Measurements from ENCODE around the gene TPGS2. TPM values are rescaled to one million over a fixed set of nuclear protein-coding genes. Genes with fewer than 3 reads are reported as not detected.

Gene TPGS2
- total and polyA plus RNA-seq, 2 of the 8 experiments (the other 6 are each of a cell fraction or from before 2014, with no cell fraction given), result 151 to 273 TPM

GRCh38 chr18:36757991-36758390, 70.8 kb downstream of the TPGS2 start:
- H3K79me1 ChIP-seq (ENCODE audit: low read depth, low read length), result no peaks in the 10 kb centered on the region
- no peak overlapping the region for H2AFZ ChIP-seq (ENCODE audit: low read length)
- H3K23me2 ChIP-seq (ENCODE audit: low read depth, low read length), result no peaks in the 10 kb centered on the region
- H3K4me3 ChIP-seq (ENCODE audit: extremely low read depth in 1 of 4, insufficient read depth in 2 of 4, low read depth in 3 of 4, low read length in 4 of 4), result no peak overlapping the region
- DNase-seq (ENCODE audit: low read depth in 1 of 2, low spot score in 2 of 2), result no peak
- no peaks in the 10 kb centered on the region for H3K79me2 ChIP-seq (ENCODE audit: control insufficient read depth in 1 of 2, insufficient read depth in 2 of 2, low read length in 2 of 2)
- no peak overlapping the region for H4K5ac ChIP-seq (ENCODE audit: insufficient read length, low read depth, low read length)
- no peak overlapping the region for H2BK120ac ChIP-seq (replicated peaks; ENCODE audit: low read depth, low read length)
- no peak overlapping the region for H2AK5ac ChIP-seq (ENCODE audit: low read depth, low read length)
- H3K27ac ChIP-seq (ENCODE audit: low read depth, low read length), result no peak overlapping the region
- peaks cover 0 to 3% (median under 1%) of the 10 kb centered on the region in 4 experiments; a peak in 1 of 7 replicates for H3K4me1 ChIP-seq (replicated peaks in 1 of 4; ENCODE audit: control insufficient read depth in 3 of 4, insufficient read depth in 4 of 4, low read length in 3 of 4)
- H2BK5ac ChIP-seq (ENCODE audit: low read depth, low read length), result no peak overlapping the region
- H2BK20ac ChIP-seq (ENCODE audit: low read length), result no peak overlapping the region
- H3K9ac ChIP-seq (replicated peaks in 1 of 4; ENCODE audit: extremely low read depth in 1 of 4, low read depth in 3 of 4, low read length in 3 of 4), result no peak overlapping the region
- no peak overlapping the region for H4K8ac ChIP-seq (ENCODE audit: extremely low read depth, insufficient read depth, low read length)
- CTCF ChIA-PET (ENCODE audit: partially characterized antibody), result interaction anchor here (0.5 to 3.5 kb wide), 15 partner anchors 10 to 456 kb away, joined by 3 to 39 read pairs (median 5); no protein-coding TSS in a partner anchor
- H2BK12ac ChIP-seq (ENCODE audit: low read depth, low read length), result no peak overlapping the region
- H3K56ac ChIP-seq (replicated peaks; ENCODE audit: insufficient read length, low read depth, low read length), result no peak overlapping the region
- TF ChIP-seq YY1 (IDR thresholded peaks at IDR 0.05; ENCODE audit: low read depth, low read length), result no peak
- no peak for TF ChIP-seq NANOG (IDR thresholded peaks at IDR 0.05; ENCODE audit: insufficient read depth, low read depth, low read length, poor library complexity, severe bottlenecking)
- TF ChIP-seq SP4 (IDR thresholded peaks at IDR 0.05; ENCODE audit: low read length), result no peak
- no peak for TF ChIP-seq GTF2F1 (IDR thresholded peaks at IDR 0.05; ENCODE audit: borderline replicate concordance, low read depth, low read length)
- TF ChIP-seq RNF2 (IDR thresholded peaks at IDR 0.05; ENCODE audit: borderline replicate concordance, low read depth, low read length, missing control alignments, poor library complexity, severe bottlenecking), result no peak
- no peak for TF ChIP-seq EP300 (IDR thresholded peaks at IDR 0.05; ENCODE audit: borderline replicate concordance in 1 of 2, low read depth in 2 of 2, low read length in 2 of 2)
- TF ChIP-seq RAD21 (IDR thresholded peaks at IDR 0.05 in 1 of 2, conservative IDR thresholded peaks at IDR 0.05 in 1 of 2; ENCODE audit: low read depth in 2 of 2, low read length in 2 of 2), result no peak
- TF ChIP-seq MAFK (IDR thresholded peaks at IDR 0.05; ENCODE audit: low read depth, low read length), result no peak
- no peak for TF ChIP-seq USF2 (IDR thresholded peaks at IDR 0.05; ENCODE audit: low read length)
- no peak for TF ChIP-seq POLR2A (IDR thresholded peaks at IDR 0.05; ENCODE audit: control extremely low read depth in 1 of 2, low read depth in 2 of 2, low read length in 2 of 2)
- H3K4me2 ChIP-seq (ENCODE audit: insufficient read depth in 1 of 2, low read depth in 2 of 2, low read length in 2 of 2), result no peak overlapping the region
- no peak overlapping the region for H3K23ac ChIP-seq (ENCODE audit: insufficient read length)
- FAIRE-seq, result no peak
- H4K91ac ChIP-seq (replicated peaks; ENCODE audit: insufficient read length, low read length), result no peak overlapping the region
- H3K36me3 ChIP-seq (ENCODE audit: control insufficient read depth in 2 of 4, insufficient read depth in 4 of 4, low read length in 3 of 4), result no peaks in the 10 kb centered on the region
- no peaks in the 10 kb centered on the region for H3K27me3 ChIP-seq (replicated peaks in 1 of 4; ENCODE audit: control insufficient read depth in 3 of 4, extremely low read depth in 1 of 4, insufficient read depth in 3 of 4, low read length in 3 of 4)
- no peaks in the 10 kb centered on the region for H4K20me1 ChIP-seq (replicated peaks in 1 of 2; ENCODE audit: control insufficient read depth in 1 of 2, insufficient read depth in 2 of 2, low read length in 2 of 2)
- H3K4ac ChIP-seq (replicated peaks; ENCODE audit: insufficient read length, low read depth, low read length), result no peak overlapping the region
- 96% methylated on average over 3 of the region's 3 CpGs; no CpG with 5 or more reads in 1 of the 2 experiments for WGBS, 2 experiments (ENCODE audit: extremely low coverage in 1 of 2, insufficient coverage in 1 of 2, insufficient read length in 1 of 2, insufficient replicate concordance in 2 of 2, low coverage in 1 of 2, low lambda C conversion rate in 2 of 2, missing lambda C conversion rate in 1 of 2)
- no peak overlapping the region for H2BK15ac ChIP-seq (ENCODE audit: low read length)
- H3K9me3 ChIP-seq (ENCODE audit: insufficient read depth in 2 of 2, low read depth in 1 of 2, low read length in 1 of 2), result no peaks in the 10 kb centered on the region; a peak in 1 of 4 replicates
- POLR2A ChIA-PET (ENCODE audit: partially characterized antibody), result no interaction called here
- H3K14ac ChIP-seq (ENCODE audit: insufficient read length), result no peak overlapping the region
- H3K18ac ChIP-seq (ENCODE audit: extremely low read depth, low read length), result no peak overlapping the region

Measured in H1 (cell line).